Muscle layer of duodenum (tissue), 2 donors: ENCODE data around the gene POLR1E.

Experiments
- H3K27ac ChIP-seq: one replicate; pipeline ENCODE4 v1.7.0; 2013; ENCODE audit warnings: mild to moderate bottlenecking, low read length
- H3K27me3 ChIP-seq: one replicate; pipeline ENCODE4 v1.7.0; 2013; ENCODE audit warnings: low read depth, mild to moderate bottlenecking, control low read depth, low read length
- H3K36me3 ChIP-seq, 2 donors: one replicate each; pipeline ENCODE4 v1.7.0; 2013; ENCODE audit warnings: low read length in 2 of 2, control low read depth in 1 of 2, mild to moderate bottlenecking in 1 of 2; ENCODE audit not compliant: insufficient read depth in 2 of 2, control insufficient read depth in 1 of 2
- H3K4me1 ChIP-seq, 2 donors: one replicate each; pipeline ENCODE4 v1.7.0; 2013; ENCODE audit warnings: low read length in 2 of 2, mild to moderate bottlenecking in 2 of 2, control low read depth in 1 of 2, moderate library complexity in 1 of 2; ENCODE audit not compliant: insufficient read depth in 2 of 2, control insufficient read depth in 1 of 2
- H3K4me3 ChIP-seq, 2 donors: one replicate each; pipeline ENCODE4 v1.7.0; 2013; ENCODE audit warnings: low read length in 2 of 2, low read depth in 1 of 2, mild to moderate bottlenecking in 1 of 2
- H3K9me3 ChIP-seq, 2 donors: one replicate each; pipeline ENCODE4 v1.7.0; 2013; ENCODE audit warnings: low read length in 2 of 2, control low read depth in 1 of 2, mild to moderate bottlenecking in 1 of 2; ENCODE audit not compliant: control insufficient read depth in 1 of 2
- donor health status: healthy.

POLR1E gene

GRCh38 chr9:37520641-37521040, 34.9 kb downstream of the POLR1E start:
- H3K9me3 ChIP-seq, result no peaks in the 10 kb centered on the region
- H3K27me3 ChIP-seq, result no peaks in the 10 kb centered on the region
- H3K27ac ChIP-seq, result no peak overlapping the region
- no peak overlapping the region for H3K4me3 ChIP-seq
- H3K36me3 ChIP-seq, result peaks cover 17 to 67% of the 10 kb centered on the region in 2 donors
- H3K4me1 ChIP-seq, result no peaks in the 10 kb centered on the region

GRCh38 chr9:37521111-37521510, 35.4 kb downstream of the POLR1E start:
- H3K27ac ChIP-seq, result no peak overlapping the region
- H3K9me3 ChIP-seq, result no peaks in the 10 kb centered on the region
- H3K4me1 ChIP-seq, result no peaks in the 10 kb centered on the region
- peaks cover 17 to 63% of the 10 kb centered on the region in 2 donors for H3K36me3 ChIP-seq
- H3K27me3 ChIP-seq, result no peaks in the 10 kb centered on the region
- H3K4me3 ChIP-seq, result no peak overlapping the region

- Histone ChIP-seq H3K9me3 (no peaks in the 10 kb centered on the region), H3K4me3 (no peak overlapping the region), H3K4me1 (no peaks in the 10 kb centered on the region), H3K27me3 (no peaks in the 10 kb centered on the region), H3K27ac (no peak overlapping the region), H3K36me3 (peaks cover 26 to 61% of the 10 kb centered on the region in 2 donors)
Measured at GRCh38 chr9:37522971-37523370, 37.2 kb downstream of the POLR1E start.

GRCh38 chr9:37523916-37524315, 38.2 kb downstream of the POLR1E start:
- Histone ChIP-seq H3K9me3 (no peaks in the 10 kb centered on the region), H3K4me1 (no peaks in the 10 kb centered on the region), H3K27me3 (no peaks in the 10 kb centered on the region), H3K27ac (no peak overlapping the region), H3K4me3 (no peak overlapping the region), H3K36me3 (peaks cover 34 to 60% of the 10 kb centered on the region in 2 donors)

- H3K9me3 ChIP-seq, result no peaks in the 10 kb centered on the region
- H3K4me1 ChIP-seq, result no peaks in the 10 kb centered on the region
- H3K27me3 ChIP-seq, result no peaks in the 10 kb centered on the region
- H3K27ac ChIP-seq, result peak overlapping the region; percentile 8
- H3K4me3 ChIP-seq, result no peak overlapping the region
- peaks cover 36 to 44% of the 10 kb centered on the region in 2 donors for H3K36me3 ChIP-seq
Measured at GRCh38 chr9:37528652-37529471, 43.1 kb downstream of the POLR1E start.

- Histone ChIP-seq H3K27me3 (no peaks in the 10 kb centered on the region), H3K4me3 (no peak overlapping the region), H3K4me1 (no peaks in the 10 kb centered on the region), H3K27ac (peak overlapping the region; percentile 27), H3K9me3 (no peaks in the 10 kb centered on the region), H3K36me3 (peaks cover 28 to 41% of the 10 kb centered on the region in 2 donors)
Measured at GRCh38 chr9:37531699-37532098, 46.0 kb downstream of the POLR1E start.

- H3K36me3 ChIP-seq, result peaks cover 20 to 48% of the 10 kb centered on the region in 2 donors
- no peak overlapping the region for H3K4me3 ChIP-seq
- no peak overlapping the region for H3K27ac ChIP-seq
- H3K27me3 ChIP-seq, result no peaks in the 10 kb centered on the region
- H3K9me3 ChIP-seq, result no peaks in the 10 kb centered on the region
- no peaks in the 10 kb centered on the region for H3K4me1 ChIP-seq
Measured at GRCh38 chr9:37534412-37534811, 48.7 kb downstream of the POLR1E start.

GRCh38 chr9:37534901-37535300, 49.2 kb downstream of the POLR1E start:
- Histone ChIP-seq H3K4me1 (no peaks in the 10 kb centered on the region), H3K36me3 (peaks cover 20 to 47% of the 10 kb centered on the region in 2 donors), H3K27ac (no peak overlapping the region), H3K4me3 (no peak overlapping the region), H3K27me3 (no peaks in the 10 kb centered on the region), H3K9me3 (no peaks in the 10 kb centered on the region)

- no peak overlapping the region for H3K27ac ChIP-seq
- H3K36me3 ChIP-seq, result peaks cover 20 to 46% of the 10 kb centered on the region in 2 donors
- H3K4me3 ChIP-seq, result no peak overlapping the region
- H3K9me3 ChIP-seq, result no peaks in the 10 kb centered on the region
- no peaks in the 10 kb centered on the region for H3K4me1 ChIP-seq
- H3K27me3 ChIP-seq, result no peaks in the 10 kb centered on the region
Measured at GRCh38 chr9:37538099-37538498, 52.4 kb downstream of the POLR1E start.

GRCh38 chr9:37539634-37540033, 53.9 kb downstream of the POLR1E start:
- Histone ChIP-seq H3K36me3 (peaks cover 20 to 46% of the 10 kb centered on the region in 2 donors), H3K4me3 (no peak overlapping the region), H3K27me3 (no peaks in the 10 kb centered on the region), H3K27ac (no peak overlapping the region), H3K9me3 (no peaks in the 10 kb centered on the region), H3K4me1 (no peaks in the 10 kb centered on the region)

GRCh38 chr9:37540634-37541033, 54.9 kb downstream of the POLR1E start:
- Histone ChIP-seq H3K4me3 (no peak overlapping the region), H3K9me3 (no peaks in the 10 kb centered on the region), H3K27ac (no peak overlapping the region), H3K27me3 (no peaks in the 10 kb centered on the region), H3K36me3 (peaks cover 20 to 43% of the 10 kb centered on the region in 2 donors), H3K4me1 (no peaks in the 10 kb centered on the region)

- Histone ChIP-seq H3K27ac (no peak overlapping the region), H3K27me3 (no peaks in the 10 kb centered on the region), H3K36me3 (peaks cover 20 to 39% of the 10 kb centered on the region in 2 donors)
Measured at GRCh38 chr9:37541465-37541864, 55.7 kb downstream of the POLR1E start.

More at GRCh38 chr9:37541465-37541864, 55.7 kb downstream of the POLR1E start:
- Histone ChIP-seq H3K9me3 (no peaks in the 10 kb centered on the region), H3K4me3 (no peak overlapping the region), H3K4me1 (no peaks in the 10 kb centered on the region)
